Measurements from ENCODE around the gene UBD.

UBD gene

GRCh38 chr6:29561091-29561490 lies 1.6 kb upstream of the UBD start:
- DNase-seq (ENCODE audit: low read depth): no peak

DNA sequence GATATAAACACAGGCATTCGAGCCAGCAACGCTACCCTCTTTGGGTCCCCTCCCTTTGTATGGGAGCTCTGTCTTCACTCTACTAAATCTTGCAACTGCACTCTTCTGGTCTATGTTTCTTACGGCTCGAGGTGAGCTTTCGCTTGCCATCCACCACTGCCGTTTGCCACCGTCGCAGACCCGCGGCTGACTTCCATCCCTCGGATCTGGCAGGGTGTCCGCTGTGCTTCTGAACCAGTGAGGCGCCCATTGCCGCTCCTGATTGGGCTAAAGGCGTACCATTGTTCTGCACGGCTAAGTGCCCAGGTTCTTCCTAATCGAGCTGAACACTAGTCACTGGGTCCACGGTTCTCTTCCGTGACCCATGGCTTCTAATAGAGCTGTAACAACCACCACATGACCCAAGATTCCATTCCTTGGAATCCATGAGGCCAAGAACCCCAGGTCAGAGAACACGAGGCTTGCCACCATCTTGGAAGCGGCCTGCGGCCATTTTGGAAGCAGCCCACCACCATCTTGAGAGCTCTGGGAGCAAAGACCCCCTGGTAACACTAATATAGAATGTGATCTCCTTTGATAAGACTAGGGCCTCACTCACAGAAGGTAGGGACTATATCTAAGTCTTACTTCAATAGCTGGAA lies 973 bp downstream of the UBD start:
- no peak for DNase-seq (ENCODE audit: low read depth)

DNA sequence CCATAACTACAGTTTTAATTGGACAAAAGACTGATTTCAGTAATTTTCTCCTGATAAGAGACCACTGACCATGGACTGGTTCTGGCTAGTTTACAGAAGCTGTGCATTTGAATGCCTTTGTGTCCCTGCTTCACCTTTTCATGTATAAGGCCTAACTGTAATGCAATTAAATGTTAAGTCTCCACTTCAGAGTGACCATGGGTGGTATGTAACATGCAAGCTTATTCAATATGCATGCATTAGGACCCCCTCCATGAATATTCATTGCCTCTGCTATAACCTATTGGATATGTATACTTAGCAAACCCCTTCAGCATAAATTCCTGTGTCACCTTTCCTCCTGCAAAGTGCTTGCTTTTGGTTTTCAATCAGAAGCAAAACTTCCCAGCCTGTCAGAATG lies 2.2 kb downstream of the UBD start:
- DNase-seq (ENCODE audit: low read depth): no peak

DNA sequence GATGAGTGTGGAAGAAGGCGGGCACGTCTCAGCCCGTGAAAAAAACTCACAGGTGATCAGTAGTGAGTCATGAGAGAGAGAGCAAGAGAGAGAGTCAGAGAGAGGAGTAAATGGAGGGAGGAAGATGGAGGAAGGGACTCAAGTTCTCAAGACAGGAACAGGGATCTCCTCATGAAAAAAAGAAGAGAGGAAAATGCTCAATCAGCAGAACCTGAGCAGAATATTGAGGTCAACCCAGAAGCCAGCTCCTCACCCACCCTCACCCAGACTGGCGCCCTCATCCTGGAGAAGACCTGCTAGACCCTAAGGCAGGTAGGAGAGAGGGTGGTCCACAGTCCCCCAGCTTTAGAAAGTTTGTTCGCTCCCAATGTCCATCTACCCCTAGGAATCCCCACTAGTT lies 4.8 kb downstream of the UBD start:
- no peak for DNase-seq (ENCODE audit: low read depth)

DNA sequence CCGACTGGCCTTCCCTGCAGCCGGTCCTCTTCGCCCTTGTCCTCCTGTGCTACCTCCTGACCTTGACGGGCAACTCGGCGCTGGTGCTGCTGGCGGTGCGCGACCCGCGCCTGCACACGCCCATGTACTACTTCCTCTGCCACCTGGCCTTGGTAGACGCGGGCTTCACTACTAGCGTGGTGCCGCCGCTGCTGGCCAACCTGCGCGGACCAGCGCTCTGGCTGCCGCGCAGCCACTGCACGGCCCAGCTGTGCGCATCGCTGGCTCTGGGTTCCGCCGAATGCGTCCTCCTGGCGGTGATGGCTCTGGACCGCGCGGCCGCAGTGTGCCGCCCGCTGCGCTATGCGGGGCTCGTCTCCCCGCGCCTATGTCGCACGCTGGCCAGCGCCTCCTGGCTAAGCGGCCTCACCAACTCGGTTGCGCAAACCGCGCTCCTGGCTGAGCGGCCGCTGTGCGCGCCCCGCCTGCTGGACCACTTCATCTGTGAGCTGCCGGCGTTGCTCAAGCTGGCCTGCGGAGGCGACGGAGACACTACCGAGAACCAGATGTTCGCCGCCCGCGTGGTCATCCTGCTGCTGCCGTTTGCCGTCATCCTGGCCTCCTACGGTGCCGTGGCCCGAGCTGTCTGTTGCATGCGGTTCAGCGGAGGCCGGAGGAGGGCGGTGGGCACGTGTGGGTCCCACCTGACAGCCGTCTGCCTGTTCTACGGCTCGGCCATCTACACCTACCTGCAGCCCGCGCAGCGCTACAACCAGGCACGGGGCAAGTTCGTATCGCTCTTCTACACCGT lies 6.1 kb downstream of the UBD start:
- no peak for DNase-seq (ENCODE audit: low read depth)

GRCh38 chr6:29552512-29553051 lies 7.0 kb downstream of the UBD start:
- DNase-seq (ENCODE audit: low read depth): no peak

DNA sequence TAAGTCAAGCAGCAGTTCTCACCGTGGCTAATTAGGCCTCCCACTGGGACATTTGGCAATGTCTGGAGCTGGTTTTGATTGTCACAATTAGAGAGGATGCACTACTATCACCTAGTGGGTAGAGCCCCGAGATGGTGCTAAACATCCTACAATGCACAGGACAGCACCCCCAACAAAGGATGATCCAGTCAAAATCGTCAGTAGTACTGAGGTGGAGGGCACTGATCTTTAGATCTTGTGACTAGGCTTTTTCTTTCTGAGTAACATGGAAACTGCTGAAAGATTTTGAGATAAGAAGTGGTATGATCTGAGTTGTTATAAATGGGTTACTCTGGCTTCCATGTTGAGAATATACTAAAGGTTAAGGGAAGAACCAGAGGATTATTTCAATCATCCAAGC lies 12.0 kb downstream of the UBD start:
- no peak for DNase-seq (ENCODE audit: low read depth)

DNA sequence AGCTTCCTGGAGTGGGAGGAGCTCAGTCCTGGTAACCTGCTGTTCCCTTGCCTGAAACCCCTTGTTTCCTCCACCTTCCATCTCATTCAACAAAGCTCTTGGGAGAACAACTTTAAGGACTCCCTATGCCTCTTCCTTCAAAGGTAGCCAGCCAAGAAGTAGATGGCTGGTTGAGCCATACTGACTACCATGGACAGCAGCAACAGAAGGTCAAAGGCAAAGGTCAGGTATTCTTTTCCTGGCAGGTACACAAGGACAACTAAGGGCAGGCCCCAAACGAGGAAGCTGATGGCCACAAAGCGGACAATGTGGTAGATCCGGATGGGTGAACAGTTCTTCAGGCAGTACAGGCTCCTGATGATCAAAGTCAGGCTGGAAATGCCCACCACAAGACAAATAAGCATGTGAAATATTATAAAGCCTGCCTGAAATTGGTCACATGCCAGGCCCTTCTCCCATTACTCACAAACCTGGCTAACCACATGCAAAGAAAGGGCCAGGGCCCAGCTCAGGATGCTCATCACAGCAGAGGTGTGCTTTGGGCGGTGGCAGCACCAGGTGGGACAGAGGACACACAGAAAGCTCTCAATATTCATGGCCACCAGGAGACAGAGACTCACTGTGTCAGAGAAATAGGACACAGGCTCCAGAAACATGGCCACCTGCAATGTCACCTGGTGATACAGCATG lies 21.7 kb downstream of the UBD start:
- no peak for DNase-seq (ENCODE audit: low read depth)

DNA sequence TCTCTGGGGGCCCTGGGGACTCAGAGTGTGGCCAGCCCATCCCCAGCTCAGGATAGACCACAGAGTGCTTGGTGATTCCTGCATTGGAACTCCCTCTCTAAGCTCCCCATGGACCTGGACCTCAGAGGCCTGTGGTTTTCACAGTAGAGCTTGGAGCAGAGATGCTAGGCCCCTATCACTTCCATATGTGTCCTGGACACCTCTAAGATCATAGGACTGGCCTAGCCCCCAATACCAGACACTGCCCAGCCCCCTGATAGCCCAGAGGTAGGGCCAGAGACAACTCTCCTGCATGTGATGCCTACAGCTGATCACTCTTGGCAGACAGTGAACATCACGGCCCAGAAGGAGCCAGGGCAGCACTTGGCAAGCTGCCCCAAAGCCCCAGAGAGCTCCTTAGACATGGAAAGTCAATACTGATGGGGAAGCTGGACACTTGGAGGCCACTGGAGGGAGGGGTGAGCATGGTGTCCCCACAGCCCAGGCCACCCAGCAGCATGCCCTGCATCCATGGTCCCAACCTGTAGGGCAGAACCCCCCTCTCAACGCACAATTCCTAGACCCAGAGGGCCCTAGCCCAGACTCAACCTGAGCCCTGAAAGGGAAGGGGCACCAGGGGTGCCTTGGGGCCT lies 27.1 kb downstream of the UBD start:
- DNase-seq (ENCODE audit: low read depth): no peak

DNA sequence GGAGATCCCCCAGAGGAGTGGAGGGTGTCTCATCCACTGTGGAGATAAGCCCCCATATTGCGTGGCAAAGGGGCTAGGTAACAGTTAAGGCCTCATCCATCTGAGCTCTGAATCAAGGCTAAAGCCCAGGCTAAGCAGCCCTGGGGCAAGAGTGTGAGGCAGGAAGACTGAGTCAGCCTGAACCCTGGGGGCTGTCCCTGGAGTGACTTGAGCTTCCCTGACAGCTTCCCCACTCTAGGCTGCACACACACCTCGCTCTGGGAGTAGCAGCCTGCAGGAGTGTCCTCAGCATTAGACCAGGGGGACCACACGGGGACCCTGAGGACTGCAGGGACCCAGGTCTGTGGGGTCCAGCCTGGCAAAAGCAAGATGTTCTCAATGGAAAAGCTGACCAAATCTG lies 27.9 kb downstream of the UBD start:
- DNase-seq (ENCODE audit: low read depth): no peak

DNA sequence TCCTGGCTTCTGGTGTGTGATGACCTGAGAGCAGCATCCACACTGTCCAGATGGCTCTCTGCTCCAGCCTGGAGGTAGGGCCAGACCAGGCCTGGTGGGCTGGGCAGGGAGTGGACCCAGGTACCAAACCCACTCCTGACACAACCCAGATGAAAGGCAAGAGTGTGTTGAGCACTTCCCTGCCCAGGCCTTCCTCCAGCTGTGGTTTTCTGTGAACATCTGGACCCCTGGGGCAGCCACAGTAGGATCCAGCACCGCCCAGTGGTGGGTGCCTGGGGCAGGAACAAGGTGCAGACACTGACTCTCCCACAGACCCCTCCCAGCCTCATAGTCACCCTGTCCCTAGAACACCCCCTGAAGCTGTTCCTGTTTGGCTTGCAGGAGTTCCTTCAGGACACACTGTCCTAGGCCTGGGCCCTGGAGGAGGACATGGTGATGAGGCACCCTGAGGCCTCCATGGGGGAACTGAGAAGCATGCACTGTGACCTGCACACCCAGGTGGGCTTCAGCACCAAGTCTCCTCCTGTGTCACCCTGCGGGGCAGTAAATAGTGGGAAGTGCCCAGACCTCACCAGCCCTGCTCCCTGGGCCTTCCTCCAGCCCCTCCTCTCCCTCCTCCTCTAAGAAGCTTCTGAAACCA lies 28.7 kb downstream of the UBD start:
- DNase-seq (ENCODE audit: low read depth): no peak

- no peak for DNase-seq (ENCODE audit: low read depth)
Observed at GRCh38 chr6:29529956-29530355, 29.6 kb downstream of the UBD start.

DNA sequence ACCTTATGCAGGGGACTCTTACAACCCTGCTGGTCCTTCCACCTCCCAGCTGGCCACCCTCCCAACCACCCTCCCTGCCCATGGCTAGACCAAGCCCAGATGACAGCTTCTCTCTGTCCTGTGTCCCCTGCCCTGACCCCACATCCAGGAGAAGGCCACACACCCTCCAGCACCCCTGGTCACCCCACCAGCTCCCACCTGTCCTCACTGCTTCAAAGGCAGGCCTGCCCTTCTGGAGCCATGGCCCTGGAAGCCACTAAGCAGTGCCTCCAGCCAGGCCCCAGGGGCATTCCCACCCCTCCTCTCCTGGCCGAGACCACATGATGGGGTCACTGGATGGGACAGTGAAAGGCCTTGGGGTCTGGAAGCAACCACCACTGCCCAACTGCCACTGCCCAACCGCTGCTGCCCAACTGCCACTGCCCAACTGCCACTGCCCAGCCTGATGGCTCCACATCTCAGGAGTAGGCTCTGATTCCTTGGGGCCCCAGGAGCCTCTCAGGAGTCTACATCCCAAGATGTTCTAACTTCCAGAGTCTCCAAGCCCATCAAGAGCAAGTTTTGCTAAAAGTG lies 30.5 kb downstream of the UBD start:
- DNase-seq (ENCODE audit: low read depth): no peak

GRCh38 chr6:29528300-29528931 lies 31.1 kb downstream of the UBD start:
- no peak for DNase-seq (ENCODE audit: low read depth)

DNA sequence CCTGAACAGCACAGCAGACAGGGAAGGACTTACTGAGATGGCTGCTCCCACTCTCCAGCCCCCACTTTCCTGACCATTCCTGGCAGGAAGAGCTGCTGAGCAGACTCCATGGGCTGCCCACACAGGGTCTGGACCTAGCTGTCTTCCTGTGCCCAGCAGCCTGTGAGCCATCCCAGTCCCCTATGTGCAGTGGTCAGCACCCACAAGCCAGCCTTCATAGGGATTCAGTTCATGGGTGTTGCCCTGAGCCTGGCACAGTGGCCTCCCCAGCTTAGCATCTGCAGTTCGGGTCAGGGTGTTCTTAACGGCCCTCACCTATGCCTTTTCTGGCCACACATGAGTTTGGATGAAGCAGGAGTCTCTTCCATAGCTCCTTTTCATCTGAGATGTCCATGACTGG lies 32.0 kb downstream of the UBD start:
- DNase-seq (ENCODE audit: low read depth): no peak

DNA sequence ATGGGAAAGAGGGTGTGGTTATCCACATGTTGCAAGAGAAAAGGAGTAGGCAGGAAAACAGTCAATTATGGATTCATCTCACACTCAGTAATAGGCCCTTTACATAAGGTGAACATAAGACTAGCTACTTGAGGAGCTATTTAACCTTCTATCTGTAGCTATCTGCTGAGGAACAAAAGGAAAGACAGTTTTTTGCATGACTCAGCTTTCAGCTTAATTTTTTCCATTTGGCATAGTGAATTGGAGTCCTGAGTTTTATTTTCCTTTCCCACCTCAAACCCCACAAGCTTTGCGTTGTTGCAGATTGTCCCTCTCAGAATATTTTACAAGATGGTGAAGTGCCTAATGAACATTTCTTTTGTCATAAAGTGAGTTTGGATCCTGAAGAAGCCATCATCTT lies 32.4 kb downstream of the UBD start:
- no peak for DNase-seq (ENCODE audit: low read depth)

- no peak for DNase-seq (ENCODE audit: low read depth)
Observed at GRCh38 chr6:29525311-29525639, 34.3 kb downstream of the UBD start.

DNA sequence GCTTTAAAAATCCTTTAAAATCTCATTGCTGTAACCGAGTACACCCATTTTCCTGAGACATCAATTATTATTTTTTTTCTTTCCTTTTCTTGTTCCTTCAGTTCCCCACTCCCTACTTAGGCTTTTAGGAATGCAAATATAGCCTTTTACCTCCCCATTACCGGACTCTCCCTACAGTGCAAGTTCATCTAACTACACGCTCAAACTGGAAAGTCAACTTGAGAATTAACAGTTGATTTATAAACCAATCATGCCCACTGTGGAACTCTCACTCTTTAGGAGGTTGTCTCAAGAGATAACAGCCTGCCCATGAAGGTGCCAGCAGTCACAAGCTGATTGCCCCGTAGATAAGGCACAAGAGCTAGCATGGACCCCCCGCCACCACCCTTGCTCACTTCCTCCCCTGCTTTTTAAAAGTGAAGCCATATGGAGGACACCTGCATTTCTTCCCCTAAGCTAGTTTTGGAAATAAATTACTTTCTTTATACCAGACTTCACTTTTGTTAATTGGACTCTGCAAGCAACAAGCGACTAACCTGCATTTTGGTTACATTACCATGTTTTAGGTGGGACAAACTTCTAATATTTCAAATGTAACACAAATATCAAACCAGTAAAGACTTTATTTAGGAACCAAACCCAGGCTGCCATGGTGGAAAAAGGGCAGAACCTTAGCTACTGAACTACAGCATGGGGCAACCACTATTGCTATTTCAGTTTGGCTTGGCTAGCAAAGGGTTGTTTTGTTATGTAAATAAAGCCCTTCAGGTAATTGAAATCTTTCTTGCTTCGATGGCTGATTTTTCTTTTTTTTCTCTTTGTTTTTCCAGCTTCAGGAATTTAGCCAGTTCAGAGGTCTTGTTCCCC lies 34.9 kb downstream of the UBD start:
- DNase-seq (ENCODE audit: low read depth): no peak

DNA sequence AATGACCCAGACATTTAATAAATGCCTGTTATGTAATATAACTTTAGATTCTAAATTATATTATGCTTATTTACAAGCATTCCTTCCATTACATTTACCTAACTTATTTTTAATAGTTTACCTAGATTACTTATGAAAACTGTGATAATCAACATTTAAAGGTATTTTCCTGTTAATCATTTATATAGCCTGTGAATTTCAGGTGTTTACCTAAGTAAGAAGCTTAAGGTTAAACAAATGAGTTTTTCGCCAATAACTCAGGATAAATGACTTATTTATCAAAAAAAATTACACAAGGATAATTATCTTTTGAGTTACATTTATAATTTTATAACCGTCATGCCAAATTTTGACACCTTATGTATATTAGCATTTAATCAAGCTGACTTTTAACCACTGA lies 35.5 kb downstream of the UBD start:
- no peak for DNase-seq (ENCODE audit: low read depth)

DNA sequence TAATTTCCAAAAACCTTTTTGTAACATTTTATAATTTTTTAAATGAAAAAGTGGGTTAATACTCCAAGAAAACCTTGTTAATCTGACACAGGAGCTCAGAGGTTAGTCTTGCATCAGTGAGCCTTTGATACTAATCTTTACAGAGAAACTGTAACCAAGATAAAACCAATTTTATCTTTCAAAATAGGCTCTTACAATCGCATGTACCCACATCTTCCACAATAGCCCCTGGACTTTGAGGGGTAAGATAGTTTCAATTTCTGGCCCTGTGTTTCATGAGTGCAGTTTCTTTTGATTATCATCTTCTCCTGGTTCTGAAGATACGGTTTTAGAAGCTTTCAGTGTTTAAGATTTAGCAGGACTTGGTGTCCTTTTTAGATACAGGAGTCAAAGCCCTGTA lies 37.3 kb downstream of the UBD start:
- DNase-seq (ENCODE audit: low read depth): no peak

All from stimulated activated CD8-positive, alpha-beta memory T cell treated with anti-CD3 and anti-CD28 coated beads, Interleukin-12 subunit alpha, Interleukin-12 subunit beta, amount 100 ng/mL, for 1 hour (primary cell).